Astrocyte (in vitro differentiated cells and primary cell): Measurements from ENCODE around the gene BTG2. TPM values are rescaled to one million over a fixed set of nuclear protein-coding genes. Genes with fewer than 3 reads are reported as not detected.
A peak's percentile ranks its signal among the peaks of the same experiment; 100 is the strongest.

Experiments used
- DNase-seq: peaks from one replicate; pipeline ENCODE4 v3.0.0-alpha.2; 2010; ENCODE audit warnings: low read depth
- FAIRE-seq: peaks from 2 replicates; lab custom pipeline; 2011; peaks lifted over from hg19 to GRCh38; lab: Jason Lieb, UNC
- H2AFZ ChIP-seq: 2 replicates; pipeline ENCODE4 v1.6.0; 2012; ENCODE audit warnings: low read depth, low read length, inconsistent platforms
- H3K27ac ChIP-seq: 2 replicates; pipeline ENCODE4 v1.5.1; 2011; ENCODE audit warnings: low read depth, low read length, inconsistent platforms
- H3K27me3 ChIP-seq: 2 replicates; pipeline ENCODE4 v1.6.0; 2011; ENCODE audit warnings: low read length, inconsistent platforms; ENCODE audit not compliant: insufficient read depth
- H3K36me3 ChIP-seq: 2 replicates; pipeline ENCODE4 v1.5.1; 2011; ENCODE audit warnings: low read length, inconsistent platforms; ENCODE audit not compliant: insufficient read depth
- H3K4me1 ChIP-seq: 2 replicates; pipeline ENCODE4 v1.5.1; 2011; ENCODE audit warnings: low read length, inconsistent platforms; ENCODE audit not compliant: insufficient read depth
- H3K4me2 ChIP-seq: 2 replicates; pipeline ENCODE4 v1.6.0; 2012; ENCODE audit warnings: low read length, inconsistent platforms
- H3K4me3 ChIP-seq: 2 replicates; pipeline ENCODE4 v1.5.1; 2011; ENCODE audit warnings: low read depth, mild to moderate bottlenecking, low read length, inconsistent platforms; ENCODE audit not compliant: insufficient read depth
- H3K79me2 ChIP-seq: 2 replicates; pipeline ENCODE4 v1.6.0; 2012; ENCODE audit warnings: mild to moderate bottlenecking, low read length, inconsistent platforms; ENCODE audit not compliant: insufficient read depth
- H3K9ac ChIP-seq: 2 replicates; pipeline ENCODE4 v1.6.0; 2012; ENCODE audit warnings: mild to moderate bottlenecking, low read length, inconsistent platforms
- H3K9me3 ChIP-seq: 2 replicates; pipeline ENCODE4 v1.5.1; 2012; ENCODE audit warnings: low read depth, mild to moderate bottlenecking, low read length, inconsistent platforms; ENCODE audit not compliant: insufficient read depth
- H4K20me1 ChIP-seq: 2 replicates; pipeline ENCODE4 v1.6.0; 2012; ENCODE audit warnings: low read length, inconsistent platforms; ENCODE audit not compliant: insufficient read depth
- H3K27ac Mint-ChIP-seq: one replicate; pipeline ENCODE4 v1.8.0; 2021; ENCODE audit warnings: mild to moderate bottlenecking, mixed read lengths; ENCODE audit not compliant: unreplicated experiment
- H3K27me3 Mint-ChIP-seq: one replicate; pipeline ENCODE4 v1.8.0; 2021; ENCODE audit warnings: low read depth, mixed read lengths; ENCODE audit not compliant: unreplicated experiment
- H3K36me3 Mint-ChIP-seq: one replicate; pipeline ENCODE4 v1.8.0; 2021; ENCODE audit warnings: low read depth, mixed read lengths; ENCODE audit not compliant: unreplicated experiment
- H3K4me1 Mint-ChIP-seq: one replicate; pipeline ENCODE4 v1.8.0; 2021; ENCODE audit warnings: low read depth, mixed read lengths; ENCODE audit not compliant: unreplicated experiment
- H3K4me3 Mint-ChIP-seq: one replicate; pipeline ENCODE4 v1.8.0; 2021; ENCODE audit warnings: mild to moderate bottlenecking, moderate library complexity, mixed read lengths; ENCODE audit not compliant: unreplicated experiment
- H3K9me3 Mint-ChIP-seq: one replicate; pipeline ENCODE4 v1.8.0; 2021; ENCODE audit warnings: mild to moderate bottlenecking, mixed read lengths; ENCODE audit not compliant: unreplicated experiment
- CTCF ChIP-seq: IDR thresholded peaks from 2 replicates; pipeline ENCODE4 v1.5.1; 2011; ENCODE audit warnings: low read depth, mild to moderate bottlenecking, inconsistent platforms, low read length, moderate library complexity; ENCODE audit not compliant: insufficient read depth
- EZH2 ChIP-seq: IDR thresholded peaks from 2 replicates; pipeline ENCODE4 v1.6.1; 2012; ENCODE audit warnings: mild to moderate bottlenecking, low read length, inconsistent platforms; ENCODE audit not compliant: insufficient read depth
- total RNA-seq: library from RNA; stranded (reverse); gene quantifications from 2 replicates; pipeline ENCODE4 v1.2.1, GENCODE V29; 2021

The BTG2 gene
- total RNA-seq, 1 donor from 2014 or later, result 58.3 TPM

GRCh38 chr1:203353486-203353885 lies 48.2 kb downstream of the BTG2 start:
- Mint-ChIP-seq H3K36me3 (no peaks in the 10 kb centered on the region), H3K4me3 (no peak overlapping the region), H3K27ac (no peak overlapping the region), H3K9me3 (peaks cover 11% of the 10 kb centered on the region), H3K4me1 (no peaks in the 10 kb centered on the region), H3K27me3 (peaks cover 45% of the 10 kb centered on the region)
- TF ChIP-seq EZH2 (no peak), CTCF (no peak)
- Histone ChIP-seq H3K36me3 (no peaks in the 10 kb centered on the region), H3K4me1 (peaks cover 6% of the 10 kb centered on the region), H3K4me3 (no peak overlapping the region), H3K27me3 (peaks cover 10% of the 10 kb centered on the region), H3K9ac (no peak overlapping the region), H3K79me2 (no peaks in the 10 kb centered on the region), H3K4me2 (no peak overlapping the region), H3K27ac (no peak overlapping the region), H2AFZ (no peak overlapping the region), H4K20me1 (no peaks in the 10 kb centered on the region), H3K9me3 (no peaks in the 10 kb centered on the region)
- no peak for DNase-seq
- no peak for FAIRE-seq

- Mint-ChIP-seq H3K4me3 (no peak overlapping the region), H3K27ac (no peak overlapping the region), H3K36me3 (no peaks in the 10 kb centered on the region), H3K4me1 (no peaks in the 10 kb centered on the region), H3K27me3 (peaks cover 48% of the 10 kb centered on the region), H3K9me3 (peaks cover 11% of the 10 kb centered on the region)
- H3K27me3 ChIP-seq, result peaks cover 18% of the 10 kb centered on the region
- no peak overlapping the region for H3K27ac ChIP-seq
- no peak overlapping the region for H3K9ac ChIP-seq
- H3K4me2 ChIP-seq, result no peak overlapping the region
- H2AFZ ChIP-seq, result no peak overlapping the region
- H4K20me1 ChIP-seq, result no peaks in the 10 kb centered on the region
- H3K79me2 ChIP-seq, result no peaks in the 10 kb centered on the region
- no peaks in the 10 kb centered on the region for H3K9me3 ChIP-seq
- DNase-seq, result peak; percentile 46
- peaks cover 6% of the 10 kb centered on the region for H3K4me1 ChIP-seq
- no peaks in the 10 kb centered on the region for H3K36me3 ChIP-seq
- H3K4me3 ChIP-seq, result no peak overlapping the region
- TF ChIP-seq CTCF, result no peak
- TF ChIP-seq EZH2, result no peak
- no peak for FAIRE-seq
Measured at GRCh38 chr1:203354246-203354645, 48.9 kb downstream of the BTG2 start.

DNA sequence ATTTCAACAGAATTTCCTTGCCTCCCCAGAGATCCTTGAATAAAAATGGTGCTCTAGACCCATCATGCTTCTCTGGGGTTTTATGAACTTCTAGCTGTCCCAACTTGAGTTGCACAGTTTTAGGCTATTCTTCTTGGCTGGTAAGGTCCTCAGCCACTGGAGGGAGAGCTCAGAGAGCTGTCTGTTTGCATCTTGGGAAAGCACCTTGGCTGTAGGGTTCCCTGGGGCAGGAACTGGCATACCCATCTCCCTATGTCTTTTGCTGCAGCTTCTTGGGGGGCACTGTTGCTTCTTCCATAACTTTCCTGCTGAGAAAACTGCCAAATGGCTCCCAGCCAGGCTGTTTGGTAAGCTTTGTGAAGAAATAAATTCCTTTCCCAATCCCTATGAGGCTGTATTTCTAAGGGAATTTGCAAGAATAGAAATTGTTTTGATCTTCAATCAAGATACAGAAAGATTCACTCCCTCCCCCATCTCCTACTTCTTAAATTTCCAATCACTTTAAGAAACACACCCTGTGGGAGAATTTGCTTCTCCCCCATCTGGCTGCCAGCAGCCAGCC lies 53.8 kb downstream of the BTG2 start:
- FAIRE-seq, result no peak

More for the DNA sequence above, 53.8 kb downstream of the BTG2 start:
- Histone ChIP-seq H3K36me3 (no peaks in the 10 kb centered on the region), H3K27me3 (peaks cover 28% of the 10 kb centered on the region), H3K27ac (no peak overlapping the region), H4K20me1 (no peaks in the 10 kb centered on the region), H3K79me2 (no peaks in the 10 kb centered on the region), H3K4me3 (no peak overlapping the region), H3K9me3 (no peaks in the 10 kb centered on the region), H3K4me1 (peaks cover 4% of the 10 kb centered on the region), H3K9ac (no peak overlapping the region), H3K4me2 (no peak overlapping the region), H2AFZ (no peak overlapping the region)
- H3K36me3 Mint-ChIP-seq, result no peaks in the 10 kb centered on the region
- H3K4me1 Mint-ChIP-seq, result peaks cover 4% of the 10 kb centered on the region
- peaks cover 6% of the 10 kb centered on the region for H3K9me3 Mint-ChIP-seq
- TF ChIP-seq CTCF (no peak), EZH2 (no peak)
- no peak for DNase-seq
- peaks cover 40% of the 10 kb centered on the region for H3K27me3 Mint-ChIP-seq
- H3K4me3 Mint-ChIP-seq, result no peak overlapping the region
- H3K27ac Mint-ChIP-seq, result no peak overlapping the region
